HepG2 (cell line): ENCODE data around the gene C9orf50. TPM values are rescaled to one million over a fixed set of nuclear protein-coding genes. Genes with fewer than 3 reads are reported as not detected.

Source experiments
- ARNT ChIP-seq: fragments of 450-650 bp; IDR thresholded peaks from 2 replicates; pipeline ENCODE4 v1.6.1; 2017
- BCL3 ChIP-seq: sonication (generic); formaldehyde crosslinking; IDR thresholded peaks from 2 replicates; pipeline ENCODE4 v1.5.1; 2020; ENCODE audit warnings: mild to moderate bottlenecking, missing genetic modification reagents, moderate library complexity
- ETV5 ChIP-seq: IDR thresholded peaks from 2 replicates; pipeline ENCODE4 v1.6.1; 2018; ENCODE audit warnings: missing biosample characterization, missing genetic modification reagents, inconsistent platforms, borderline replicate concordance
- FOXM1 ChIP-seq: sonication (generic); formaldehyde crosslinking; IDR thresholded peaks from 2 replicates; pipeline ENCODE4 v1.5.0; 2020; ENCODE audit warnings: missing genetic modification reagents
- GZF1 ChIP-seq: sonication (generic); formaldehyde crosslinking; IDR thresholded peaks from 2 replicates; pipeline ENCODE4 v1.5.1; 2020; ENCODE audit warnings: mild to moderate bottlenecking, missing genetic modification reagents
- HNF4G ChIP-seq, 2 experiments: sonication (generic) in 1 of 2; formaldehyde crosslinking in 1 of 2; IDR thresholded peaks; 2 replicates each; pipeline versions ENCODE4 v1.4.0 to v1.6.1; 2011 to 2020; ENCODE audit warnings: borderline replicate concordance in 2 of 2, low read depth in 2 of 2, mild to moderate bottlenecking in 2 of 2, low read length in 1 of 2, missing genetic modification reagents in 1 of 2, moderate library complexity in 1 of 2
- HNRNPUL1 ChIP-seq: fragments of 200-400 bp; formaldehyde crosslinking; IDR thresholded peaks from 2 replicates; pipeline ENCODE4 v1.6.1; 2017; ENCODE audit warnings: low read depth, mild to moderate bottlenecking, low read length, moderate library complexity
- ISX ChIP-seq: sonication (generic); formaldehyde crosslinking; conservative IDR thresholded peaks from 2 replicates; pipeline ENCODE4 v1.5.0; 2020; ENCODE audit warnings: missing genetic modification reagents
- KDM4B ChIP-seq: sonication (generic); formaldehyde crosslinking; IDR thresholded peaks from 2 replicates; pipeline ENCODE4 v1.4.0; 2020; ENCODE audit warnings: missing genetic modification reagents
- NBN ChIP-seq: fragments of 450-650 bp; conservative IDR thresholded peaks from 2 replicates; pipeline ENCODE4 v1.6.1; 2017
- NFATC3 ChIP-seq: sonication (generic); formaldehyde crosslinking; IDR thresholded peaks from 2 replicates; pipeline ENCODE4 v1.5.1; 2020; ENCODE audit warnings: mild to moderate bottlenecking, missing genetic modification reagents
- PHB2 ChIP-seq: fragments of 450-650 bp; IDR thresholded peaks from 2 replicates; pipeline ENCODE4 v1.6.1; 2018; ENCODE audit not compliant: partially characterized antibody
- RAD51 ChIP-seq: fragments of 450-650 bp; IDR thresholded peaks from 2 replicates; pipeline ENCODE4 v1.6.1; 2016; ENCODE audit warnings: borderline replicate concordance
- RCOR2 ChIP-seq: IDR thresholded peaks from 2 replicates; pipeline ENCODE4 v1.6.1; 2016; ENCODE audit warnings: missing biosample characterization, missing genetic modification reagents
- SAFB2 ChIP-seq: sonication (generic); formaldehyde crosslinking; IDR thresholded peaks from 2 replicates; pipeline ENCODE4 v1.5.1; 2020; ENCODE audit warnings: missing genetic modification reagents, low read depth, mild to moderate bottlenecking, borderline replicate concordance
- SALL2 ChIP-seq: sonication (generic); formaldehyde crosslinking; IDR thresholded peaks from 2 replicates; pipeline ENCODE4 v1.8.1; 2023; ENCODE audit warnings: mild to moderate bottlenecking, missing genetic modification reagents, inconsistent platforms
- SRY ChIP-seq: sonication (generic); formaldehyde crosslinking; IDR thresholded peaks from 2 replicates; pipeline ENCODE4 v1.8.0; 2022; ENCODE audit warnings: mild to moderate bottlenecking, missing genetic modification reagents
- TFE3 ChIP-seq: IDR thresholded peaks from 2 replicates; pipeline ENCODE4 v1.6.1; 2016
- TMF1 ChIP-seq: sonication (generic); formaldehyde crosslinking; IDR thresholded peaks from 2 replicates; pipeline ENCODE4 v1.8.1; 2022; ENCODE audit warnings: low read depth, missing genetic modification reagents
- UBTF ChIP-seq: sonication (generic); formaldehyde crosslinking; IDR thresholded peaks from 2 replicates; pipeline ENCODE4 v1.4.0; 2020; ENCODE audit warnings: mild to moderate bottlenecking, missing genetic modification reagents
- ZNF558 ChIP-seq: sonication (generic); formaldehyde crosslinking; IDR thresholded peaks from 2 replicates; pipeline ENCODE4 v1.9.0; 2022; ENCODE audit warnings: mild to moderate bottlenecking, missing genetic modification reagents, borderline replicate concordance
- ZNF570 ChIP-seq: sonication (generic); formaldehyde crosslinking; IDR thresholded peaks from 2 replicates; pipeline ENCODE4 v1.4.0; 2020; ENCODE audit warnings: mild to moderate bottlenecking, missing genetic modification reagents, borderline replicate concordance
- ZNF670 ChIP-seq: sonication (generic); formaldehyde crosslinking; IDR thresholded peaks from 2 replicates; pipeline ENCODE4 v1.8.0; 2022; ENCODE audit warnings: mild to moderate bottlenecking, missing genetic modification reagents, borderline replicate concordance
- ZNF674 ChIP-seq: sonication (generic); formaldehyde crosslinking; IDR thresholded peaks from 2 replicates; pipeline ENCODE4 v1.5.0; 2020; ENCODE audit warnings: low read depth, mild to moderate bottlenecking, missing genetic modification reagents
- ZNF883 ChIP-seq: sonication (generic); formaldehyde crosslinking; IDR thresholded peaks from 2 replicates; pipeline ENCODE4 v1.5.1; 2020; ENCODE audit warnings: mild to moderate bottlenecking, missing genetic modification reagents; ENCODE audit errors: not compliant biosample characterization
- polyA plus RNA-seq, 8 experiments: library from polyadenylated mRNA; depleted of rRNA in 3 of 8; stranded (reverse) in 7 of 8; unstranded in 1 of 8; fragments of >200 nt; fragmentation: Illumina TruSeq in 4 of 8; extraction: Trizol in 4 of 8; gene quantifications; 2 replicates each; pipeline versions ENCODE4 v1.2.1 to v1.2.3, GENCODE V29; 2011 to 2016; ENCODE audit warnings: low read depth in 4 of 8, missing spikeins in 1 of 8, mixed read lengths in 1 of 8; ENCODE audit not compliant: insufficient read depth in 1 of 8
- total RNA-seq, 5 experiments: library from RNA; depleted of rRNA; stranded (reverse); fragments of >200 nt; fragmentation: Illumina TruSeq; extraction: Trizol; gene quantifications; 2 replicates each; pipeline ENCODE4 v1.2.3, GENCODE V29; 2016; ENCODE audit warnings: low read depth in 1 of 5

The C9orf50 gene
- total and polyA plus RNA-seq, 2 of the 13 experiments (the other 11 are each of a cell fraction or from before 2014, with no cell fraction given), result not detected

DNA sequence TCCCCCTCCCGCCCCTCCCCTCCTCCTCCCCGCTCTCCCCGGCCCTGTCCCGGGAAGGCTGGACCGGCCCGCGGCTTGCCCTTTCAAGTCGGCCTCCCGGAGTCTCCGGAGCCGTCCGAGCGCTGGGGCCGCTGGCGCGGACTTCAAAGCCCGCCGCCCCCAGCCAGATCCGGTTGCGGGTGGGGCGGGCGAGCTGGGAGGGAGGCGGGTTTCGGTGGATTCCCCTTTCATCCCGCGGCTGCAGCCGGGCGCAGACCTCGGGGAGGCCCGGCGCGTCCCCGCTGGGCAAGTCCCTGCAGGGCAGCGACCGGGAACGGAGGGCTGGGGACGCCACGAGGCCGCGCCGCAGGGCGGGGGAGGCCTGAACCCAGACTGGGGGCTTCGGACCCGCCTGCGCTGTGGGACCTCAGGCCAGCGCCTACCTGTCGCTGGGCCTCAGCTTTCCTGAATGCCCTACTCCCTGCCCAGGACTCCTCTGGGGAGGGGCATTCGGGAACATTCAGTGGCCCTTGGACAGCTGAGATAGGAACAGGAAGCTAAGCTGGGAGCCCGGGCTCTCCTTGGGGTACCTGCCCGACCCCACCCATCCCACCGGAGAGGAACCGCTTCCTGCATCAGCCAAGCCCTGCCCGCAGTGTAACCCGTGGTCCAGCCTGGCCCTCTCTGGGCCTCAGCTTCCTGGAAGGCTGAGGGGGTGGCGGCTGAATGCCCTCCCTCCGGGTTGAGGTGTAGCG is 23.4 kb downstream of the C9orf50 start (continued):
- TF ChIP-seq SAFB2 (CRISPR knock-in tag) (no peak; the same call in 1 of the 2 replicates), PHB2 (no peak), ISX (0 out of 2 replicates have a peak, but pooled peaks have one; percentile 40), HNF4G (IDR thresholded peaks at IDR 0.05; ENCODE audit: borderline replicate concordance, low read depth, low read length) (0 out of 2 replicates have a peak, but pooled peaks have one; percentile 27), HNF4G (CRISPR knock-in tag; IDR thresholded peaks at IDR 0.05; ENCODE audit: borderline replicate concordance, low read depth) (peak; percentile 73; the same call in 1 of the 2 replicates), ARNT (no peak), NFATC3 (CRISPR knock-in tag) (0 out of 2 replicates have a peak, but pooled peaks have one; percentile 57), NBN (no peak), SALL2 (CRISPR knock-in tag) (peak; percentile 70; the same call in 1 of the 2 replicates), SRY (CRISPR knock-in tag) (no peak; the same call in 1 of the 2 replicates), ZNF883 (CRISPR knock-in tag) (no peak), FOXM1 (no peak), ZNF558 (CRISPR knock-in tag) (no peak), ETV5 (peak; percentile 100), UBTF (CRISPR knock-in tag) (peak; percentile 97), ZNF674 (CRISPR knock-in tag) (0 out of 2 replicates have a peak, but pooled peaks have one; percentile 10), KDM4B (CRISPR knock-in tag) (peak; percentile 86), GZF1 (CRISPR knock-in tag) (peak; percentile 40; the same call in 1 of the 2 replicates), ZNF670 (peak; percentile 91), BCL3 (CRISPR knock-in tag) (peak; percentile 94), TFE3 (CRISPR knock-in tag) (peak; percentile 72), RCOR2 (CRISPR knock-in tag) (peak; percentile 85; the same call in 1 of the 2 replicates), HNRNPUL1 (peak; percentile 80), ZNF570 (CRISPR knock-in tag) (peak; percentile 36; the same call in 1 of the 2 replicates), RAD51 (no peak), TMF1 (peak; percentile 70; the same call in 1 of the 2 replicates)
